ENCODE results near the gene CDS2. TPM values are rescaled to one million over a fixed set of nuclear protein-coding genes. Genes with fewer than 3 reads are reported as not detected.

The CDS2 gene
- total RNA-seq, 1 experiment from 2014 or later, result 31.2 TPM

- no peak for DNase-seq (ENCODE audit: low read depth in 1 of 2, low spot score in 2 of 2)
- H3K36me3 ChIP-seq, result no peaks in the 10 kb centered on the region
- no peaks in the 10 kb centered on the region for H3K9me3 ChIP-seq (replicated peaks)
- no peaks in the 10 kb centered on the region for H3K27me3 ChIP-seq (replicated peaks)
- H3K4me3 ChIP-seq, result no peak overlapping the region
- H3K4me1 ChIP-seq (replicated peaks), result no peaks in the 10 kb centered on the region
- H3K27ac ChIP-seq, result no peak overlapping the region
Measured at GRCh38 chr20:5203380-5203779, 76.6 kb downstream of the CDS2 start.

- no peak overlapping the region for H3K4me3 ChIP-seq
Measured at GRCh38 chr20:5205348-5206210, 78.8 kb downstream of the CDS2 start.

GRCh38 chr20:5207138-5207537 is 80.3 kb downstream of the CDS2 start:
- Histone ChIP-seq H3K4me1 (replicated peaks) (no peaks in the 10 kb centered on the region), H3K27ac (no peak overlapping the region), H3K36me3 (no peaks in the 10 kb centered on the region), H3K27me3 (replicated peaks) (no peaks in the 10 kb centered on the region), H3K4me3 (no peak overlapping the region), H3K9me3 (replicated peaks) (no peaks in the 10 kb centered on the region)
- no peak for DNase-seq (ENCODE audit: low read depth in 1 of 2, low spot score in 2 of 2)

More at GRCh38 chr20:5205348-5206210, 78.8 kb downstream of the CDS2 start:
- no peaks in the 10 kb centered on the region for H3K4me1 ChIP-seq (replicated peaks)
- H3K9me3 ChIP-seq (replicated peaks), result no peaks in the 10 kb centered on the region
- H3K27me3 ChIP-seq (replicated peaks), result no peaks in the 10 kb centered on the region
- H3K27ac ChIP-seq, result no peak overlapping the region
- H3K36me3 ChIP-seq, result no peaks in the 10 kb centered on the region
- peak; percentile 54 to 75 for DNase-seq (ENCODE audit: low read depth in 1 of 2, low spot score in 2 of 2)

GRCh38 chr20:5211803-5212714 is 85.3 kb downstream of the CDS2 start:
- Histone ChIP-seq H3K27ac (no peak overlapping the region), H3K4me1 (replicated peaks) (peaks cover 7% of the 10 kb centered on the region), H3K4me3 (no peak overlapping the region), H3K36me3 (no peaks in the 10 kb centered on the region), H3K9me3 (replicated peaks) (no peaks in the 10 kb centered on the region), H3K27me3 (replicated peaks) (no peaks in the 10 kb centered on the region)
- no peak for DNase-seq (ENCODE audit: low read depth in 1 of 2, low spot score in 2 of 2)

- H3K4me3 ChIP-seq, result no peak overlapping the region
- no peak for DNase-seq (ENCODE audit: low read depth in 1 of 2, low spot score in 2 of 2)
- H3K9me3 ChIP-seq (replicated peaks), result no peaks in the 10 kb centered on the region
- H3K4me1 ChIP-seq (replicated peaks), result peaks cover 7% of the 10 kb centered on the region
- H3K27ac ChIP-seq, result no peak overlapping the region
- H3K36me3 ChIP-seq, result no peaks in the 10 kb centered on the region
- H3K27me3 ChIP-seq (replicated peaks), result no peaks in the 10 kb centered on the region
Measured at GRCh38 chr20:5212907-5213487, 86.2 kb downstream of the CDS2 start.

- no peak for DNase-seq (ENCODE audit: low read depth in 1 of 2, low spot score in 2 of 2)
- no peaks in the 10 kb centered on the region for H3K36me3 ChIP-seq
- H3K27ac ChIP-seq, result no peak overlapping the region
- peaks cover 7% of the 10 kb centered on the region for H3K4me1 ChIP-seq (replicated peaks)
- no peaks in the 10 kb centered on the region for H3K9me3 ChIP-seq (replicated peaks)
- H3K4me3 ChIP-seq, result no peak overlapping the region
- H3K27me3 ChIP-seq (replicated peaks), result no peaks in the 10 kb centered on the region
Measured at GRCh38 chr20:5214826-5215225, 88.0 kb downstream of the CDS2 start.

- H3K9me3 ChIP-seq (replicated peaks), result no peaks in the 10 kb centered on the region
- peak in 1 of 2 experiments; percentile 12 for DNase-seq (ENCODE audit: low read depth in 1 of 2, low spot score in 2 of 2)
- H3K27me3 ChIP-seq (replicated peaks), result no peaks in the 10 kb centered on the region
- no peak overlapping the region for H3K27ac ChIP-seq
- peaks cover 7% of the 10 kb centered on the region for H3K4me1 ChIP-seq (replicated peaks)
- H3K4me3 ChIP-seq, result no peak overlapping the region
- no peaks in the 10 kb centered on the region for H3K36me3 ChIP-seq
Measured at GRCh38 chr20:5215672-5216304, 89.0 kb downstream of the CDS2 start.

GRCh38 chr20:5216663-5217062 is 89.9 kb downstream of the CDS2 start:
- Histone ChIP-seq H3K27ac (no peak overlapping the region), H3K27me3 (replicated peaks) (no peaks in the 10 kb centered on the region), H3K36me3 (no peaks in the 10 kb centered on the region), H3K4me3 (no peak overlapping the region), H3K9me3 (replicated peaks) (no peaks in the 10 kb centered on the region), H3K4me1 (replicated peaks) (peaks cover 7% of the 10 kb centered on the region)
- no peak for DNase-seq (ENCODE audit: low read depth in 1 of 2, low spot score in 2 of 2)

GRCh38 chr20:5217616-5218015 is 90.8 kb downstream of the CDS2 start:
- DNase-seq (ENCODE audit: low read depth in 1 of 2, low spot score in 2 of 2), result no peak
- no peak overlapping the region for H3K4me3 ChIP-seq
- no peak overlapping the region for H3K27ac ChIP-seq
- peaks cover 7% of the 10 kb centered on the region for H3K4me1 ChIP-seq (replicated peaks)
- H3K36me3 ChIP-seq, result no peaks in the 10 kb centered on the region
- H3K27me3 ChIP-seq (replicated peaks), result no peaks in the 10 kb centered on the region
- H3K9me3 ChIP-seq (replicated peaks), result no peaks in the 10 kb centered on the region

- H3K27me3 ChIP-seq (replicated peaks), result no peaks in the 10 kb centered on the region
- no peaks in the 10 kb centered on the region for H3K36me3 ChIP-seq
- no peak overlapping the region for H3K27ac ChIP-seq
- no peak overlapping the region for H3K4me3 ChIP-seq
- no peaks in the 10 kb centered on the region for H3K9me3 ChIP-seq (replicated peaks)
- peaks cover 5% of the 10 kb centered on the region for H3K4me1 ChIP-seq (replicated peaks)
- DNase-seq (ENCODE audit: low read depth in 1 of 2, low spot score in 2 of 2), result no peak
Measured at GRCh38 chr20:5220321-5221060, 93.7 kb downstream of the CDS2 start.

GRCh38 chr20:5221061-5221430 is 94.2 kb downstream of the CDS2 start:
- no peaks in the 10 kb centered on the region for H3K4me1 ChIP-seq (replicated peaks)
- H3K4me3 ChIP-seq, result no peak overlapping the region
- no peaks in the 10 kb centered on the region for H3K27me3 ChIP-seq (replicated peaks)
- H3K27ac ChIP-seq, result no peak overlapping the region
- H3K36me3 ChIP-seq, result no peaks in the 10 kb centered on the region
- no peak for DNase-seq (ENCODE audit: low read depth in 1 of 2, low spot score in 2 of 2)
- H3K9me3 ChIP-seq (replicated peaks), result no peaks in the 10 kb centered on the region

GRCh38 chr20:5222919-5223634 is 96.3 kb downstream of the CDS2 start:
- DNase-seq (ENCODE audit: low read depth in 1 of 2, low spot score in 2 of 2), result peak; percentile 37 to 62
- Histone ChIP-seq H3K9me3 (replicated peaks) (no peaks in the 10 kb centered on the region), H3K36me3 (no peaks in the 10 kb centered on the region), H3K27ac (no peak overlapping the region), H3K27me3 (replicated peaks) (0 out of 2 replicates have a peak, but pooled peaks cover 2% of the 10 kb centered on the region), H3K4me1 (replicated peaks) (no peaks in the 10 kb centered on the region), H3K4me3 (no peak overlapping the region)

Data from SJSA1 (cell line).